GM19467 (cell line): Measurements from ENCODE around the gene CRB1.
"Not testable (repeated sequence)": the region's sequence is repeated elsewhere in the genome, so short reads cannot be mapped to it uniquely, and the experiment has no call there.

ENCODE experiments used
- ATAC-seq: cut with Tn5 transposase; IDR thresholded peaks from one replicate; pipeline ENCODE4 v1.9.1; 2021; ENCODE audit warnings: mild to moderate bottlenecking, moderate library complexity; ENCODE audit not compliant: unreplicated experiment

CRB1 gene

DNA sequence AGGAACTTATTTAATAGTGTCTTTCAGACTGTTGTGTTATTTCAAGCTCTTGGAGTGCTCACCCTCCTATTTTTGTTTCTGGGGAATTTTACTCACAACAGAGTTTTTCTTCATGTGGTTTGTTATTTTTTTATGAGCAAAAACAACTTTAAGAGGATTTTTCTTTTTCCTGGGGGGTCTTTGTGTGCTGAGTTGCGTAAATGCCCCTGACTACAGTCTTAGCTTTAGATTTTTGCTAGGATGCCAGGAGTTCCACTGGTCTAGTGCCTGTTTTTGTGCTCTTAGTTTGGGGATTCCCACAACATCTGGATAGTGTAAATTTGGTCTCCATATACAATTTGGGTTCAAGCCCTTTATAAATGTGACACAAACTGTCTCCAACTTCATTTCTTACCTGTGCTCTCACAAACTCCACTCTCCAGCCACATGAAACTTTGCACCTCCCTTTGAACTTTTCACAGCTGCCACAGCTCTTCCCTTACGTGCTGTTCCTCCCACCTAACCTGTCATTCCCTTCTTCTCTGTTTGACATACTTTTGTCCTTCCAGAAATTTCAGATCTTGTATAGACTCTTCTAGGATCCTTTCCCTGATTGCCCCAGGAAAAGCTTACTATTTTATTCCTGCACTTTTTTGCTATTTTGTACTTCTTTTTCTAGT, 180.2 kb downstream of the CRB1 start:
- no peak for ATAC-seq

DNA sequence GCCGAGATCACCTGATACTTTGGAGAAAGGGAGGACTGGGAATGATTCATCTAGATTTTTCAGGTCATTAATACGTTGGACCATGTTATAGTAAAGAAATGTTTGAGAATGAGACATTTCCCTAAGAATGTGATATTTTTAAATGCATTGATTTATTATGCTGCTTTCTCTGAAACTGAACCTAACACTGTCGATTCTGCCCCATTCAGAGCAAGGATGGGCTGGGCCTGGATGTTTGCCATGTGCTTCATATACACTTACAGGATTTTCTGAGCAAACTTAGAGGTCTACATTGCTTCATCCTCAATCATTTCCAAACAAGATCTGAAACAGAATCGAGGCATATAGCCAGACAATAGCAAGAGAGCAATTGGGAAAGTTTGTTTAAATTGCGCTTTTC, 183.3 kb downstream of the CRB1 start:
- ATAC-seq, result no peak

DNA sequence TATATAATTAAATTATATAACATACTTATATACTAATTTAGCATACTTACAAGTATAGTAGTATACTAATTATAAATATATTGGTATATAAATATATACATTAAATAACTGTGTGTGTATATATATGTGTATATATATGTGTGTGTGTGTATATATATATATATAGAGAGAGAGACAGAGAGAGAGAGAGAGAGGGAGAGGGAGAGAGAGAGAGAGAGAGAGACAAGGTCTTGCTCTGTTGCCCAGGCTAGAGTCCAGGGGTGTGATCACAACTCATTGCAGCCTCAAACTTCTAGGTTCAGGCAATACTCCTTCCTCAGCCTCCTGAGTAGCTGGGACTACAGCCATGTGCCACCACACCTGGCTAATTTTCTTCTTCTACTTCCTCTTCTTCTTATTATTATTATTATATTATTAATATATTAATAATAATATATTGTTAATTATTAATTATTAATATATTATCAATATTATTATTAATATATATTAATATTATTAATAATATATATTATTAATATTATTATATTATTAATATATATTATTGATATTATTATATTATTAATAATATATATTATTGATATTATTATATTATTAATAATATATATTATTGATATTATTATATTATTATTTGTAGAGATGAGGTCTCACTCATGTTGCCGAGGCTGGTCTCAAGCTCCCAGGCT, 185.5 kb downstream of the CRB1 start:
- ATAC-seq, result no peak

DNA sequence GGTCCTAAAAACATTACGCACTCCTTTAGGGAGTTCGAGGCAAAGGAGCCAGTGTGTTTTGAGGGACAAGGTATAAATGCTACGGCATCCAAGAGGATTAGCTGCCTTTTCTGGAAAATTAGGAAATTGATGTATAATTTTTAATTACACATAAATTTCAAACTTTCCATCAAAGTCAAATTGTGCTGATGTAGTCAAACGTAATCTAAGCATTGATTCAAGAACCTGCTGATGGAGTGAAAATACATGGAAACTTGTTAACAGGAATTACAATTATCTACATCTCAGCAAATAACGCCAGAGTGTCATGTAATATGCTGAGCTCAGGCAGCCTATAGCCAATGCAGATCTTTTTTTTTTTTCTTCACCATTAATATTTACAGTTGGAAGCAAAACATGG, 194.5 kb downstream of the CRB1 start:
- ATAC-seq, result no peak

DNA sequence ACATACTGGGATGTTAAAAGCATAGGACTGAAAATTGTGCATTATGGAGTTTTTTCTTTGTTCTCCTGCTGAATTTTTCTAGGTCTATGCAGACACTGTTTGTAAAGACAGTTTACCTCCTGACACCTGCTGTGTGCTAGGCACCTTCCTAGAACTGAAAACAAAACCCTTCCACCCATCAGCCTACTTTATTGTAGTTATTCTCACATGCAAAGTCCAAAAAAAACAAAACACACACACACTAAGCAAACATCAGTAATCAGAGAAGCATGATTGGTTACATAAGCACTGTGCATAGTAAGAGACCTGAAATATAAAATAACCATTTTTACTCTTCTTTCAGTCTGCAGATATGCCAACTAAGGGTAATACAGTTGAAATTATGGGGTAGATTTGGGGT, 195.1 kb downstream of the CRB1 start:
- ATAC-seq, result no peak

DNA sequence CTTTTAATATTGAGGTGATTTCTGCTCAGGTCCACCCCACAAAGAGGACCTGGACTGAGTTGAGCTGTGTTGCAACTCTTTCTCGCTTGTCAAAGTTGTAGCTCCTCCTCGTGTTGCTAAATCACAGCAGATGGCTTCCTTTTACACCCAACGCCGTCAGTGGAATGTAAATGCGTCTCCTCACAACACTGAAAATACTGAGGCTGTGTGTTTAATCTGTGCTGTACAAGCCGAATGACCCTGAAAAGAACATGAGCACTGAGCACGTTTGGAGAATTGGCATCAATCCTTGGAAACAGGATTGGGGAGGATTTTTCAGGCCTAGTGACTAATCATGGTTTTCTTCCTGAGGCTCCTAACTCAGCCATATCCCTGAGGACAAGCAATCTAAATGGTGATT, 196.0 kb downstream of the CRB1 start:
- no peak for ATAC-seq

DNA sequence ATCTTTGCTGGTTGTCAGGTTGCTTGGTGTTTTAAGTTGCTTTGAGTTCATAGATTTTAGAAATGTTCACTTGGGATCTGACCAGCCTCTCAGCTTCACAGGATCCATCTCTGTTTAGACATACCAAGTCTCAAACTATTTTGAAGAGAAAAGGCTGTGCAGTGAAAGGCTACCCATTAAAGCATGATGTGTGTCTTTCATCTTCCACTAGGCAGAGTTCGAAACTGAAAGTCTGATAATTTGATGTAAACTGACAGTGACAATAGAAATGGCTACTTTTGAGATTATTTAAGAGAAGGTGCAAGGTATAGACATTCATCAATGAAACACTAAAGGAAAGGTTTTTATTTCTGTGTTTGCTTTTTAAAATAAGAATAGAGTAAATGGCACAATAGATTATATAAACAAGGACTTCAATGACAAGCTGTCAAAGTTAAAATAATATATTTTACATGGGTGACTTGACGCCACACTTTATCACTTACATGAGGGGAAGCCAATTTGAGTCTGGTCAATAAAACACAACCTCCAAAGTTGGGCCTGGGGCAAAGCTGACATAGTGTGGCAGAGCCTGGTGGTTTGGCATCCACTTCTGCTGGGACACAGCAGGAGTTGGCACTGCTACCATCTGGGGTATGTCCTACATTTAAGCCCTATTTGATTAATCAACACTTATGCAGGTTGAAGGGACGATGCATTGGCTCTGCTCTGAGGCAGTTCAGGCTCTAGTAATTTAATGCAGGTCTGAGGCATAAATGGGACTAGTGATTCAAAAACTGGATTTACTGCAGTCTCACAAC, 197.7 kb downstream of the CRB1 start:
- no peak for ATAC-seq

DNA sequence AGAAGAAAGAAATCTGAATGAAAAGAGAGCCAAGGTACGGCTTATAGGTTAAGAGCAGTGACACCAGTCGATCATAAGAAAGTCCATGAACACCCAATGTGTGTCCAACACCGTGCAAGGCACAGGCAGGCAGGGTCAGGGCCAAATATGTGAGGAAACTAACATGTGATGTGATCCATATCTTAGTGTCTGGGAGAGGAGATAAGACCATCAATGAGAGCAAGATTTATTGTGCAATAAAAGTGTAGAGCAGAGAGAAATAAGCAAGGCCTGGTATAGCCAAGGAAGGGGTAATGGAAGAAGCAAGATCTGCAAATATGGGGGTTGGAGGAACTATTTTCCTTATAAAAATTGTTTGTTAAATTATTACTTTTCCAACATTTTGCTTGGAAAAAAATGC, 198.8 kb downstream of the CRB1 start:
- no peak for ATAC-seq

DNA sequence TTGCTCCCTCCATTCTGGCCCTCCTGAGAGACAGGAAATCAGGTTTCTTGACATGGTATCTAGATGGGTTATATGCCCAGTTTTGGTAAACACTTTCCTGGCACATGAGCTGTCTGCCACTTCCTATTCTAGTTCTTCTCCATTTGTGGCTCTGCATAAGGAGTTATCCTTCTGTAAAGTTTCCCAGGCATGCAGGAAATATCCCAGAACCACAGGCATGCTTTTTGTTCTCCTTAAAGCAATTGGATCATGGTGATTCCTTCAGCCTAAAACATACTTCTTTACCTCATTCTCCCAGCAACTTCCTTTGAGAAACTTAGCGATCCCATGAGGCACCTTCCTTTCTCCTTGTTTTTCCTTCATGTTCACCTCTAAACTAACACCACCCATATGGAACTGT, 199.8 kb downstream of the CRB1 start:
- no peak for ATAC-seq

DNA sequence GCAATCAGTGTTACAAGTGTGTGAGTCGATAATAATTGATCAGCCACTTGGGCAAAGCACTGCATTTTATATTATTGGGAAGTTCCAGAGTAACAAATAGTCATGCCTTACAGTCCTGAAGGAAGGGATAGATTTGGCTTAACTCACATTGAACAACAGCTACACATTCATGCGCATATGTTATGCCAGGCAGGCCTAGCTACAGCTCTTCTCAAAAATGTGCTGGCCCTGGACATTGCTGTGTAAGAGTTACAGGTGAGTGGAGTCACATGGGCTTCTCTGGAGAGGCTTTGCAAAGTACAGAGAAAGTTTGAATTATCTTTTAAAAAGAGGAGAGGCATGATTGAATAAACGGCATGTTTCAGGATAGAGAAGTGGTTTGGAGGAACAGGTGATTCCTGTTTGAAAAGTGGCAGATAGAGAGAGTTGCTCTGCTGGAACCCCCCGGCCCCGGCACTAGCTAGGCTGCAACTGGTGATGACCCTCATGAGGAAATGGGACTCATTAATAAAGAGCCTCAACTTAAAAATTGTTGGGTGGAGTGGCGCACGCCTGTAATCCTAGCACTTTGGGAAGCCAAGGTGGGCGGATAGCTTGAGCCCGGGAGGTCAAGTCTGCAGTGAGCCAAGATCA, 200.6 kb downstream of the CRB1 start:
- no peak for ATAC-seq

DNA sequence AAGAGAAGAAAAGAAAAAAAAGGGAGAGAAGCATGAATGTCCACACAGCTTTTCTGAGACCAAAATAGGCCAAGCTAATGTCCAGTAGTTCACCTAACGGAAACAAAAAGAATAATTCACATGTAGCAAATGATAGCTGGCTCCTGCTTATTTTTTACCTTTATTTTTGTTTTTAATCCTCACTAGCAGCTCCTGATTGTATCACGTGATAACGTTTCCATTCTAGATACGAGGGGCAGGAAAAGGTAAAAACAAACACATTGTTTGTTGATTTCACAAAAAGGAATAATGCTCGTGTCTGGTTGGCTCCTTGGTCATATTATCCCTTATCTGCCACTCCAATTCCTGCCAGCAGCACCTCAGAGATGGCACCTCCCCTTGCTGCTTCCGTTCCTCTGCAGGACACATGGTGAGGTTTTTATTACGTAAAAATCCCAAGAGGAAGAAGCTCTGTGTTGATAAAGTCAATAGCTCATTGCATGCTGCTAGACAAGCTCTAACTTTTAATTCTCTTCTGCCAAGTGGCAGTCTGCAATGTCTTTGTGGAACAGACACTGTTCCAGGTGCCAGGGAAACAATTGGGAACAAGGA, 201.7 kb downstream of the CRB1 start:
- no peak for ATAC-seq

DNA sequence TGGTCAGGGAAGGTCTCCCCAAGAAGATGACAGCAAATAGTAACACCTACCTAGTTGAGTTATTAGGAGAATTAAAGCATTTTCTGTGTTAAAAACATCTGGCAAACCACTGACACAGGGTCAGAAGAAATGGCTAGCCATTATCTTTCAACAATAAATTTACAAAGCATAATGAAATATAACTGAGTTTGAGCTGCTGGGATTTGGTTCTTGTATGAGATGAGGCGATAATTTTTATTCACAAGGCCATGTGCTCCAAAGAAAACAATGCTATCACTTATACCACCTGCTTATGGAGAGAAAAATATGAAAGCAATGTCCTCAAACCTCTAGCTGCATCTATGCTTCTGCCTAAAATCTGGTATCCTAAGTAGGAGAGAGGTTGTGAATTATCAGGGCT, 202.3 kb downstream of the CRB1 start:
- no peak for ATAC-seq

DNA sequence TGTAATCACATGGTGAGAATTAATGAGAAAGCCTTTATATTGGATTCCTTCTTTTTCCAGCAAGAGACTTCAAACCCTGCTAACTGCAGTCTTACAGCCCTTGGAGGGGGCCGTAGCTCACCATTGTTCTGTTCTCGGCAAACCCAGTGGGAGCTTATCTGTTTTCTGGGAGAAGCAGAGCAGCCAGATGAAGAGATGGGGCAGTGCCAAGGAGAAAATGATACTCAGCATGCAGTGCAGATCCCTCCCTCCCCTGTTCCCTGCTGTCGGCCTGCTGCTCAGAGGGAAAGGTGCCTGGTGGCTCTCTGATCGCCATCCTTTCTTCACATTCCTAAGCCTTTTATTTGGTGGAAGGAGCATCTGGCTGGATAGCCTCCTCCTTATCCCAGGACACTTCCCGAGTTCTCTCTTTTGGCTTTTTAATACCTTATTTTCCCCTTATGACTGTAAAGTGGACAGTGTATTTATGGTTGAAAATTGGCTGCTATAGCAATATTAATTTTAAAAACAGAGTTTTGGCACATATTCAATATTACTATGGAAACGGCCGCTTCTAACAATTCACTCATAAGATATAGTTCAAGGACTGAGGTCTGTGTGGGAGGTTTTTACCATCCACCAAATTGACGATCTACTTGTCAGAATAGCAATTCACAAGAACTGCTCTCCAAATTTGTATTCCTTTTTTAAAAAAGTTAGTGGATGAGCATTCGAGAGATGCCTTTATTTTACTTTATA, 203.4 kb downstream of the CRB1 start:
- ATAC-seq, result no peak

DNA sequence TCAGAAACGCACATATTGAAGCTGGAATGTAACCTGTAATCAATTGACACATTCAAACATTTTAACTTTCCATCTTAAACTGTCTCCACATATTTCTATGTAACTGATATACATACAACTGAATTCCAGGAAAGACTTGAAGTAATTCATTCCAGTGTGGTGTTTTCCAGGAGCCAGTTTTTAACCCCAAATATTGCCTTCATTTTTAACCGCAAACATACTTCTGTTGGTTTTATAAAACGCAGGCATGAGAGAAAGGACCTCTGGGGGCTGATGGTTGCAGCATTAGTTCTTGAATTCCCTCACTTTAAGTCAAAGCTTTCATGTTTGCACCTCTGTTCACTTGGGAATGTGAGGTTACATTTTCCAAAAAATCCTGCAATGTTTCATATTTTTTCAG, 204.1 kb downstream of the CRB1 start:
- no peak for ATAC-seq

DNA sequence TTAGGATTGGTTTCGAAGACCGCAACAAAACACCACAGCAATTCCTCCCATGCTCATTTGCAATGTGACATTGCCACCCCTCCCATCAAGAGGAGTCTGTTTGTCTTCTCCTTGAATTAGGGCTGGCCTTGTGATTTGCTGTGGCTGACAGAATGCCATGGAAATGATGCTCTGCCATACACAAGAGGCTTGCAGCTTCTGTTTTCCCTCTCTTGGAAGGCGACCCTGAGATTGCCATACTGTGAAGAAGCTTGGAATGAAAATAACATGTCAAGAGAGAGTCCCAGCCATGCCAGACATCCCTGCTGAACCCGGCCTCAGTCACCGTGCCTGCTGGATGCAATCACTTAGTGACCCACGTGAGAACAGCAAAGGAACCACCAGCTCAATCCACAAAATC, 212.4 kb downstream of the CRB1 start:
- no peak for ATAC-seq

DNA sequence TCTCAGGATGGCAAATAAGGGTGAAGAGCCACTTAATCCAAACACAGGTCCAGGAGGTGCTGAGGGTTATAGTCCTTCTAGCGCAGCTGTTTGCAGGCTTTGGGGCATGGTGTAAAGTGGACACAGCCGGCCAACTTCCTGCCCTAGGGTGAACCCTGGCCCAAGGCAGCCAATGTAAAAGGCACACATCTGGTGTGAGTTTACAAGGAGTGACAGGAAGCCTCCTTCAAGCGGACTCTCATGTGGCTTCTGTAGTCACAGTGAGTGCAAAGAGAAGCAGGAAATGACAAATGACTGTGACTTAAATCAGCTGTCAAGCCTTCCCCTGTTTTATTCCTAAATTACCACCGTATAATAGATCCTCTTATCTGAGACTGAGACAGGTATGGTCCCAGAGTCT, 213.0 kb downstream of the CRB1 start:
- no peak for ATAC-seq

DNA sequence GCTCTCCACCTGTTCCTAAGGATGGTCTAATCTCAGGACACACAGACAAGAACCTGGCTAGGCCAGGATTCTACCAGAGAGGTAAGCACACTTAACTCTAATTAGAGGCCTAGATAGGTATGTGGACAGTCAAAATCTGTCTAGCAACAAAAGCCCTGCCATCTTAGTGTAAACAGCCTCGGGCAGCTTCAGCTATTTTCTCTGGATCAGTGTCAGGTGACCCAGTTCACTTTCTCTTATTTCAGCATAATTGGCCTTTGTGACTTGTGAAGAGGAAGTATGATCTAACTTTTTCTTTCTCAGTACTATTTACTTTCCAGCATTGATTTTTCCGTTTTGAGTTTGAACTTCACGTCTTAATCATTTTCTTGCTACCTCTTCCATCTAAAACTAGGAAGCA, 217.7 kb downstream of the CRB1 start:
- ATAC-seq, result no peak

DNA sequence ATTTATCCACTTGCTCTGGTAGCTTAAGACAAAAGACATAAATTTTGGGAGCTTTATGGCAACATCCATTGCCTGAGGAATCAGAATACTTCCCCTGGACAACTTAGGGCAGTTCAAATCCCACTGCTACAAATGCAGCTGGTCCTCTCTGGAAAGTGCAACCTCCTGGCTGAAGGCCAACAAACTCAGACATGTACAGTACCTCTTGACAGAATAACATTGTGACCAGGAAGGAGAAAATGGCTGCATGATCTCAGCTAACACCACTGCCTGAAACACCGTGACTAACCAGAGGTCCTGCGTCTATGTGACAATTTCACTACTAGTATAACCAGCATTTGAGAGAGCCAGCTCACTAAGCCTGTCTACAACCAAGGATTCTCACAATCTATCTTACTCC, 218.9 kb downstream of the CRB1 start:
- no peak for ATAC-seq

DNA sequence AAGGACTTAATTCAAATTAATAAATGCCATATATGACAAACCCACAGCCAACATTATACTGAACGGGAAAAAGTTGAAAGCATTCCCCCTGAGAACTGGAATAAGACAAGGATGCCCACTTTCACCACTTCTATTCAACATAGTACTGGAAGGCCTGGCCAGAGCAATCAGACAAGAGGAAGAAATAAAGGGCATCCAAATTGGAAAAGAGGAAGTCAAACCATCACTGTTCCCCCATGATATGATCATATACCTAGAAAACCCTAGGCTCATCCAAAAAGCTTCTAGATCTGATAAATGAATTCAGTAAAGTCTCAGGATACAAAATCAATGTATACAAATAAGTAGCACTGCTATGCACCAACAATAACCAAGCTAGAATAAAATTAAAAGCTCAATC, 223.5 kb downstream of the CRB1 start:
- not testable (repeated sequence) for ATAC-seq

DNA sequence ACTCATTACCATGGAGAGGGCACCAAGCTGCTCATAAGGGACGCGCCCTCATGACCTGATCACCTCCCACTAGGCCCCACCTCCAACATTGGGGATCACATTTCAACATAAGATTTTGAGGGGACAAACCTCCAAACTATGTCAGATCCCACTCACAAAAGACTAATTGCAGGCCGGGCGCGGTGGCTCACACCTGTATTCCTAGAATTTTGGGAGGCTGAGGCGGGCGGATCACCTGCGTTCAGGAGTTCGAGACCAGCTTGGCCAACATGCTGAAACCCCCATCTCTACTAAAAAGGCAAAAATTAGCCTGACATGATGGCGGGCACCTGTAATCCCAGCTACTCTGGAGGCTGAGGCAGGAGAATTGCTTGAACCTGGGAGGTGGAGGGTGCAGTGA, 228.7 kb downstream of the CRB1 start:
- no peak for ATAC-seq
